Caki2 (cell line): Measurements from ENCODE around the gene RAB22A. TPM values are rescaled to one million over a fixed set of nuclear protein-coding genes. Genes with fewer than 3 reads are reported as not detected.

Experiments used
- DNase-seq: peaks from one replicate; pipeline ENCODE4 v3.0.0-alpha.2; 2015; ENCODE audit warnings: low read depth
- in situ Hi-C: cut with HindIII; loops from 2 replicates; pipeline ENCODE4 v1.10.0; 2016; ENCODE audit warnings: low sequenced_read_pairs, low pct_unique_long_range_greater_than_20kb, mixed read lengths
- total RNA-seq: library from RNA; depleted of rRNA; stranded (reverse); fragments of >200 nt; shearing (Covaris generic); gene quantifications from 2 replicates; pipeline ENCODE4 v1.2.3, GENCODE V29; 2014; ENCODE audit warnings: low replicate concordance; rRNA removed

RAB22A gene, protein sequence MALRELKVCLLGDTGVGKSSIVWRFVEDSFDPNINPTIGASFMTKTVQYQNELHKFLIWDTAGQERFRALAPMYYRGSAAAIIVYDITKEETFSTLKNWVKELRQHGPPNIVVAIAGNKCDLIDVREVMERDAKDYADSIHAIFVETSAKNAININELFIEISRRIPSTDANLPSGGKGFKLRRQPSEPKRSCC
- total RNA-seq: 9.4 and 11.7 TPM in 2 replicates

DNA sequence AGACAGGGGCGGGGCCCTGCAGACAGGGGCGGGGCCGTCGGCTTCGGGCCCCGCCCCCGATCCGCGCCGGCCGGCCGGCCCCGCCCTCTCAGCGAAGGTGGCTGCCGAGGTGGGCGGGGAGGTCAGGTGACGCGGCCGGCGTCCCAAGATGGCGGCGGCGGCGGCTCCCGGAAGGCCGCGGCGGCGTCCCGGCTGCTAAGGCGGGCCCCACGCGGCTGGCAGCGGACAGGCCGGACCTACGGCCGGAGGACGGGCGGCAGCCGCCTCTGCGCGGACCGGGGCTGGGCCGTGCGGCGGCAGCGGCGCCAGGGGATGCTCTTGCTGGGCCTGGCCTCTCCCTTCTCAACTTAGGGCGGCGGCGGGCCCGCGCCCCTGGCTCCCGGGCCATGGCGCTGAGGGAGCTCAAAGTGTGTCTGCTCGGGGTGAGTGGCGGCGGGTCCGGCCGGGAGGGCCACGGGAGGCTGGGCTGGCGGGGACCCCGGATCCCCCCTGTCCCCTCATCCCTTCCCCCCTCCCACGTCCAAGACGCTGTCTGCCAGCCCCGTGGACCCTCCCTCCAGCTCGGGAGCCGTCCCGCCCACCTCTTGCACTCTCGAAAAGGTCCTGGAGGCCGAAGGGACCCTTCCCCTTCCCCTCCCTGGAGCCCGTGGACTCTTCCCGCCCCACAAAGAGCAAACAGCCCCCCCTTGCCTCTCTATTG lies at the start of gene RAB22A:
Gene RAB22A, plus strand, starts transcription at position 125 of the 700 bp plus-strand sequence. Its CDS starts 262 bp downstream, at position 387.
- peak; percentile 69 for DNase-seq
- in situ Hi-C loops: no loop called here

- DNase-seq: no peak
- in situ Hi-C loops: no loop called here
These were observed 49.5 kb upstream of the RAB22A start for GRCh38 chr20:58260006-58260405.

DNA sequence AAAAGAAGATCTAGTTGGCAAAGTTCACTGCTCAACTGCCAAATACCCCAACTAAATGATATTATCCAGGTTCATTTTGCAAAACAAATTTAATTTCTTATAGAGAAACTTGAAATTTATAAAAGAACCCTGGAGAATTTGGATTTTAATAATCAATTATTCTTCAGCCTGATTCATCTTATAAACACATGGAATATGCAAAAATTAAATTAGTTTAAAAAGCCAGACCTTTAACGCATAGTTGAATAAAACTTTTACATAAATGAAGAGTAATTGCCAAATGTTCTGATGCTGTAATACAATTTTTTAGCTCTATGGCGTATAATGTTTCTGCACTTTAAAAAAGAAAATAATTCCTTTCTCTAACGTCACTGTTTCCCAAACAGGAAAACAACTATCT lies 47.9 kb upstream of the RAB22A start:
- DNase-seq: no peak
- in situ Hi-C loops: no loop called here

- no peak for DNase-seq
- in situ Hi-C loops: no loop called here
These were observed 45.2 kb upstream of the RAB22A start for GRCh38 chr20:58264271-58264670.

- no peak for DNase-seq
- in situ Hi-C loops: no loop called here
These were observed 41.9 kb upstream of the RAB22A start for GRCh38 chr20:58267389-58268215.

- DNase-seq: no peak
- in situ Hi-C loops: no loop called here
These were observed 41.1 kb upstream of the RAB22A start for GRCh38 chr20:58268421-58268821.

DNA sequence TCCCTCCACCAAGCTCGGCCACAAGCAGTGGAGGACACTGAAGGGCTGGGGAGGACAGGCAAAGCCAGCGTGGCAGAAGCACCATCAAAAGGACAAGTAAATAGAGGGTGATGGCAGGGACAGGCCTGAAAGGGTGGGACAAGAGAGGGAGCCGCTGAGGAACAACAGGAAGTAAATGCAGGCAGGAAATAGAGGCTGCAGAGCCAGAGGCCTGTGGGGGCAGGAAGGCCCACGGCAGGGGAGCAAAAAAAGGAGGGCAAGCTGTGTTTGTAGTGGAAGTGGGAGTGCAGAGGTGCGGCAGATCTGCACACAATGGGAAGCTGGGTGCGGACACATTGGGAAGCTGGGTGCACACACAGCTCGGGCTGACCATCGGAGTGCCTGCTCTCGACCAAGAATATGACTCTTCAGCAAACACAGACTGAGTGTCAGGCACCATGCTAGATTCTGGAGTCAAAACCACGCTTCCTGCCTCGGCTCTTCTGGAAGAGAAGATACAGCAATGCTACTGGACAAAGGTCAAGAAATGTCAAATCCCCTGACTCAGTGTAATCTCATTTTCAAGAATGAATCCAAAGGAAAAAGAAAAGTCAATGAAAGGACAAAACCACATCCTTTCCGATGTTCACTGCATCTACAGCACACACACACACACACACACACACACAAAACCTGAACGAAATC lies 40.4 kb upstream of the RAB22A start:
- no peak for DNase-seq
- in situ Hi-C loops: no loop called here

DNA sequence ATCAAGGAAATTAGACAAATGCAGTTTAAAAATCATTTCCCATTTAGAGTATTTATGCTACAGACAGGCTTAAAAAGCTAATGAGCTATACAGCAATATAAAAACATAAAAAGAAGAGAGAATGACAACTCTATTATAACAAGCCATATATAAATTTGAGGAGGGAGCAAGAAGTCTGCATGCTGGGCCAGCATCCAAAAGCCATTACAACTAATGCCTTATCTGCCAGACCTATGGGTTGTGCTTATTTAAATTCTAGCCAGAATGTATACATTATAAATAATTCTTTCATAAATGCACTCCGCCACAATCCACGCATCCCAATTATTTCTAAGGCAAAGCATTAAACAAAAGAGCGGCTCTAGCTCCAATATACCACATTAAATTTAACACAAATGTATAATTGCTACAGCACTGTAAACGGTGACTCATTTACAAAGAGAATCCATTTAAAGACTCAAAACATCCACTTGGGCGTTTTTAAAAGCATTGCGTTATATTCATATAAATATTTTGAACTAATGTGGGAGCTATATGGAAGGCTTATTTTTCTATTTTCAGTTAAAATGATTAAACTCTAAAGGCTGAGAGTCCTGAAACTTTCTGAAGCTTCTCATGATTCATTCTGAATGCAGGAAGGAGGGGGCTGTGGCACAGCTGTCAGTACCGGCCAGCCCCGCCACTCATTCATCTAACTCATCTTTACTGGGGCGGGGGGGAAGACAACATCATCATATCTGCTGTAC lies 37.7 kb upstream of the RAB22A start:
- no peak for DNase-seq
- in situ Hi-C loops: no loop called here

GRCh38 chr20:58274384-58274783 lies 35.1 kb upstream of the RAB22A start:
- no peak for DNase-seq
- in situ Hi-C loops: no loop called here

- in situ Hi-C loops: no loop called here
- DNase-seq: no peak
These were observed 32.4 kb upstream of the RAB22A start for GRCh38 chr20:58277107-58277506.

- in situ Hi-C loops: no loop called here
- DNase-seq: no peak
These were observed 31.7 kb upstream of the RAB22A start for GRCh38 chr20:58277578-58278472.

- no peak for DNase-seq
- in situ Hi-C loops: no loop called here
These were observed 22.8 kb upstream of the RAB22A start for GRCh38 chr20:58286729-58287128.

- in situ Hi-C loops: no loop called here
- DNase-seq: no peak
These were observed 21.9 kb upstream of the RAB22A start for GRCh38 chr20:58287638-58288037.

GRCh38 chr20:58289143-58289542 lies 20.4 kb upstream of the RAB22A start:
- in situ Hi-C loops: no loop called here
- no peak for DNase-seq

DNA sequence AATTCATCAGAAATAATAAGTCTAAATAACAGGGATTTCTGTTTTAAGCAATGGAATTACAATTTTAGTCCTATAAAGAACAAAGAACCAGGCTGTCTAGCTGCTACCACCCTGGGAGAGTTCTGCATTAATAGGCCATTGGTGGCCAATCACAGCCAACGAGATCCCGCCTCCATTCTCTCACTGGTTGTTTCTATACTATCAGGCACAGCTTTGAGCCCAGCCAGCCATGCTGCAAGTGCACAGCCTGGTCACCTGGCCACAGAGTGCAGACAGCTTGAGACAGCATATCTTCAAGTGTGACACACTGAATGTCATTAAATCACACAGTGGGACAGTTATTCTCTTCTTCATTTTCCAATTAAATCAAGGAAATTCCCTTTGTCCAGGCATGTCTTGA lies 16.1 kb upstream of the RAB22A start:
- DNase-seq: peak; percentile 76
- in situ Hi-C loops: no loop called here

- DNase-seq: no peak
- in situ Hi-C loops: no loop called here
These were observed 14.7 kb upstream of the RAB22A start for GRCh38 chr20:58294497-58295455.
